CD4-positive, CD25-positive, alpha-beta regulatory T cell (primary cell): Measurements from ENCODE around the gene ANXA10. TPM values are rescaled to one million over a fixed set of nuclear protein-coding genes. Genes with fewer than 3 reads are reported as not detected.

Source experiments
- ATAC-seq, 2 donors: fragments of 150-1000 bp; cut with Tn5 transposase; one replicate each; pipeline ENCODE4 v1.10.0; 2021; ENCODE audit warnings: low read depth in 2 of 2, moderate number of reproducible peaks in 2 of 2, moderate library complexity in 1 of 2
- DNase-seq, 3 donors: peaks; one replicate each; pipeline versions ENCODE4 v3.0.0 to v3.0.0-alpha.2; 2012 to 2022; ENCODE audit warnings: mixed read lengths in 1 of 3
- H3K27ac ChIP-seq: one replicate; pipeline ENCODE4 v1.7.0; 2013; ENCODE audit warnings: mild to moderate bottlenecking, low read length; ENCODE audit not compliant: insufficient read depth, poor library complexity, severe bottlenecking
- H3K27me3 ChIP-seq: one replicate; pipeline ENCODE4 v1.7.0; 2013; ENCODE audit warnings: low read length; ENCODE audit not compliant: control insufficient read depth, insufficient read depth
- H3K36me3 ChIP-seq: one replicate; pipeline ENCODE4 v1.7.0; 2013; ENCODE audit warnings: mild to moderate bottlenecking, low read length, moderate library complexity; ENCODE audit not compliant: control insufficient read depth, insufficient read depth
- H3K4me1 ChIP-seq: 2 replicates; pipeline ENCODE4 v1.7.0; 2013; ENCODE audit warnings: mild to moderate bottlenecking, low read length; ENCODE audit not compliant: insufficient read depth, control insufficient read depth, poor library complexity, severe bottlenecking
- H3K4me3 ChIP-seq: one replicate; pipeline ENCODE4 v1.7.0; 2013; ENCODE audit warnings: low read depth, mild to moderate bottlenecking, low read length, moderate library complexity
- H3K9me3 ChIP-seq, 2 experiments: 1 replicate in 1 of 2; 2 replicates in 1 of 2; pipeline ENCODE4 v1.7.0; 2013; ENCODE audit warnings: low read length in 2 of 2, mild to moderate bottlenecking in 1 of 2, moderate library complexity in 1 of 2; ENCODE audit not compliant: control insufficient read depth in 2 of 2
- H3K27ac Mint-ChIP-seq, 3 donors: one replicate each; pipeline ENCODE4 v1.8.0; 2020 to 2022; ENCODE audit warnings: mild to moderate bottlenecking in 3 of 3, mixed read lengths in 3 of 3, moderate library complexity in 2 of 3
- H3K27me3 Mint-ChIP-seq: one replicate; pipeline ENCODE4 v1.8.0; 2022; ENCODE audit warnings: mild to moderate bottlenecking, mixed read lengths
- H3K36me3 Mint-ChIP-seq: one replicate; pipeline ENCODE4 v1.8.0; 2020; ENCODE audit warnings: mixed read lengths
- H3K4me1 Mint-ChIP-seq, 4 donors: one replicate each; pipeline ENCODE4 v1.8.0; 2020 to 2022; ENCODE audit warnings: mixed read lengths in 4 of 4, mild to moderate bottlenecking in 1 of 4
- H3K4me3 Mint-ChIP-seq, 4 donors: one replicate each; pipeline ENCODE4 v1.8.0; 2020 to 2022; ENCODE audit warnings: mild to moderate bottlenecking in 4 of 4, mixed read lengths in 4 of 4, moderate library complexity in 3 of 4
- H3K9me3 Mint-ChIP-seq, 7 donors: one replicate each; pipeline ENCODE4 v1.8.0; 2020 to 2022; ENCODE audit warnings: mixed read lengths in 7 of 7, mild to moderate bottlenecking in 3 of 7, moderate library complexity in 2 of 7
- polyA plus RNA-seq, 4 donors: library from polyadenylated mRNA; unstranded; fragments of 300-500 nt; fragmentation: Illumina TruSeq; gene quantifications; one replicate each; pipeline ENCODE4 v1.2.3, GENCODE V29; 2021
- total RNA-seq: library from RNA; stranded (reverse); gene quantifications from one replicate; pipeline ENCODE4 v1.2.3, GENCODE V29; 2022

Gene ANXA10
- total and polyA plus RNA-seq, 5 donors from 2014 or later: not detected

DNA sequence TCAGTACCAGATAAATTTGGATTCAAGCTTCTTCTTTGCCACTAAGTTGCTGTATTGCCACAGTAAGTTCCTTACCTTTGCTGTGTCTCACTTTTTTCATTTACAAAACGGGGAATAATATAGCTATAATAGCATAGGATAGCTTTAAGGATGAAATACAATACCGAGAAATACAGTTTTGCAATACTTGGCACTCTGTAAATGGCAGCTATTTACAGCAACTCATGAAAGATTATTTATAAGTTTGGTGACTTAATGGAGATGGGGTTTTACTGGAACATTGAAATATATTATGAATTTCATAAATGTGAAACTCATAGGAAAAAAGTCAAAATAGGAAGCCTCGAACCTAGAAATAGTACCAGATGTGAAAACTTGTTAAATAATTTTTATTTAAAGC is 27.6 kb downstream of the ANXA10 start:
- Histone ChIP-seq H3K4me3 (no peak overlapping the region), H3K4me1 (no peaks in the 10 kb centered on the region), H3K36me3 (no peaks in the 10 kb centered on the region), H3K9me3 (no peaks in the 10 kb centered on the region), H3K27ac (no peak overlapping the region), H3K27me3 (no peaks in the 10 kb centered on the region)
- H3K4me1 Mint-ChIP-seq: no peaks in the 10 kb centered on the region
- no peak overlapping the region for H3K27ac Mint-ChIP-seq
- DNase-seq: no peak
- H3K4me3 Mint-ChIP-seq: no peak overlapping the region
- no peaks in the 10 kb centered on the region for H3K27me3 Mint-ChIP-seq
- H3K36me3 Mint-ChIP-seq: no peaks in the 10 kb centered on the region
- no peak for ATAC-seq
- H3K9me3 Mint-ChIP-seq: peaks cover 0 to 6% (median 0%) of the 10 kb centered on the region in 7 donors

DNA sequence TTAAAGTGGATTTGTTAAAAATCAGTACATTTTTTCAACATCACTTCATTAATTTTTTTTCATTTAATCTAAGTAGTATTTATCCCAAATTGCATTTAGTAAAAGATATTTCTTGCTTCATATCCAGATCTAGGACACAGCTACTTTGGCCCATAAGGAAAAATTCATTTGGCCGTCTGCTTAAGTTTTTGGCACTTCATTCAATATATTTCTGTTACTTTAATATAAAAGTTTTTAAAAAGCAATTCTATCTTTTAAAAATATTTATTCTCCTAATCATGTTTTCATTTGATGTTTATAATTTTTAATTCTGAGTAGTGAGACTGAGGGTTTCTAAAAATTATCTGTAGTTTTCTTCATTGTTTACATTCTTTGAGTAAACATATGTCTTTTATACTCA is 28.5 kb downstream of the ANXA10 start:
- DNase-seq (no peak), ATAC-seq (no peak)
- no peaks in the 10 kb centered on the region for H3K9me3 ChIP-seq
- no peaks in the 10 kb centered on the region for H3K4me1 ChIP-seq
- no peaks in the 10 kb centered on the region for H3K27me3 ChIP-seq
- Mint-ChIP-seq H3K9me3 (peaks cover 0 to 6% (median 0%) of the 10 kb centered on the region in 7 donors), H3K27ac (no peak overlapping the region), H3K27me3 (no peaks in the 10 kb centered on the region), H3K4me3 (no peak overlapping the region), H3K4me1 (no peaks in the 10 kb centered on the region), H3K36me3 (no peaks in the 10 kb centered on the region)
- H3K27ac ChIP-seq: no peak overlapping the region
- H3K36me3 ChIP-seq: no peaks in the 10 kb centered on the region
- no peak overlapping the region for H3K4me3 ChIP-seq

DNA sequence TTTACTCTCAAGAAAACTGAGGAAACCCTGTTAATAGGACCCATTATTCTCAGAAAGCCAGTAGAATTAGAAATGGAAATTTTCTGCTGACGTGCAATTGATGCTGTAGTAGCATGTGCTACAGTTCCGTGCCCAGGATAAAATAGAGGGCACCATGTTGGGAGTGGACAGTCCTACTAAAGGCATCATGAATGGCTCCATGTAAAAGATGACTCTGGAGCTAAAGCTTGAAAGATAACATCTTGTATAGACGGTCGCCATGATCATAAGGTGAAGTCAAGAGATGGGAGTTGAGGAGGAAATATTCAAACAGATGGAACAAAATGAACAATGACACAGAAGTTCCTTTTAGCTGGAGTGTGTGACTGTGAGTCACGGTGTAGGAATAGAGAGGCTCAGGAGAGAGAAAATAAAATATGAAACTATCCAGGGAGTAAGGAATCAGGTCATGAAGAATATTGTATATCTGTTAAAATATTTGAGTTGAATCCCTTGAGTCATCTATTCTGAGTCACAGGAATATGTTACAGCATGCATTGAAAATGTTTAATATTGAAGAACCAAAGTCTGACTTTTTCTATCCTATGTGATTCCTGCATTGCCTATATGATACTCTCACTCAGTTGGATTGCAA is 31.8 kb downstream of the ANXA10 start:
- H3K4me3 ChIP-seq: no peak overlapping the region
- no peaks in the 10 kb centered on the region for H3K4me1 Mint-ChIP-seq
- no peaks in the 10 kb centered on the region for H3K36me3 ChIP-seq
- peak overlapping the region in 1 of 3 donors; percentile 9 for H3K27ac Mint-ChIP-seq
- DNase-seq: no peak
- H3K27me3 ChIP-seq: no peaks in the 10 kb centered on the region
- no peaks in the 10 kb centered on the region for H3K9me3 ChIP-seq
- H3K27ac ChIP-seq: no peak overlapping the region
- no peak for ATAC-seq
- no peak overlapping the region for H3K4me3 Mint-ChIP-seq
- no peaks in the 10 kb centered on the region for H3K36me3 Mint-ChIP-seq
- H3K27me3 Mint-ChIP-seq: no peaks in the 10 kb centered on the region
- H3K4me1 ChIP-seq: no peaks in the 10 kb centered on the region
- peaks cover 0 to 6% (median 0%) of the 10 kb centered on the region in 7 donors for H3K9me3 Mint-ChIP-seq

DNA sequence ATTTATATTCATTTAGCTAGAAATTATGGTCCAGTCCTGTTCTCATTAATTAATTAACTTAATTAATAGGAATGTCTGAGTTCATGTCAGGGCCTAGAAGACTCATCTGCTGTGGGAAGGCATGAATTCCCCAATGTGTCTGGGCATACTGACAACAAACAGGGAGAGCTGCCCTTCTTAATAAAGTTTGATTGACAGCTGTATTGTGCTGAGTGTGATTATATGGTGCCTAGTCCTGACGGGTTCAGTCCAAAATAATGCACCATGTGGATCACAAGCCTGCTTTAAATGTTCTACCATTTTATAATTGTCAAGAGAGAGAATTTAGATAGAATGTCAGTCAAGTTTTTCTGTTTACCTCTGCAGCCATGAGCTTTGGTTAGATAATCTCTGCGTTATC is 34.6 kb downstream of the ANXA10 start:
- Mint-ChIP-seq H3K4me1 (no peaks in the 10 kb centered on the region), H3K9me3 (peaks cover 0 to 5% (median 0%) of the 10 kb centered on the region in 7 donors), H3K27me3 (peaks cover 3% of the 10 kb centered on the region), H3K36me3 (no peaks in the 10 kb centered on the region), H3K4me3 (no peak overlapping the region), H3K27ac (no peak overlapping the region)
- no peaks in the 10 kb centered on the region for H3K36me3 ChIP-seq
- H3K4me1 ChIP-seq: no peaks in the 10 kb centered on the region
- H3K9me3 ChIP-seq: no peaks in the 10 kb centered on the region
- DNase-seq (no peak), ATAC-seq (no peak)
- no peaks in the 10 kb centered on the region for H3K27me3 ChIP-seq
- no peak overlapping the region for H3K4me3 ChIP-seq
- no peak overlapping the region for H3K27ac ChIP-seq

DNA sequence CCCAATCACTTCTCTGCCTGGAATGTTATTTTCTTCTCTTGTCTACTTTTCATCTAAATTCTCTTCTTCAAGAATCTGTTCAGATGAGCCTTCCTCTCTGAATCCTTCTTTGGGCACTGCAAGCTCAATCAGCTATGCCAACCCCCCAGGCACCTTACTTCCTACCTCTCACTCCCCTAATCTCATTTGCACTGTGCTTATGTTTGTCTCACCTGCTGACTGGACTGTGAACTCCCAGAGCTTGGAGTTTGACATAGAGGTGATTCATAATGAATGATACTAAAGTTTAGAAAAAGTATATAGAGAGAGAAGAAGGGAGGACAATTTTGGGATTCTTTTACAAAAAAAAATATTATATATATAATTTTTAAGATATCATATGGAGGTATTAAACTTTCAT is 36.3 kb downstream of the ANXA10 start:
- no peak for DNase-seq
- Histone ChIP-seq H3K4me1 (no peaks in the 10 kb centered on the region), H3K9me3 (no peaks in the 10 kb centered on the region), H3K36me3 (no peaks in the 10 kb centered on the region), H3K4me3 (no peak overlapping the region), H3K27ac (no peak overlapping the region), H3K27me3 (no peaks in the 10 kb centered on the region)
- Mint-ChIP-seq H3K4me1 (no peaks in the 10 kb centered on the region), H3K27me3 (peaks cover 6% of the 10 kb centered on the region), H3K27ac (no peak overlapping the region), H3K4me3 (no peak overlapping the region), H3K36me3 (no peaks in the 10 kb centered on the region), H3K9me3 (peaks cover 0 to 1% (median 0%) of the 10 kb centered on the region in 7 donors)
- no peak for ATAC-seq

DNA sequence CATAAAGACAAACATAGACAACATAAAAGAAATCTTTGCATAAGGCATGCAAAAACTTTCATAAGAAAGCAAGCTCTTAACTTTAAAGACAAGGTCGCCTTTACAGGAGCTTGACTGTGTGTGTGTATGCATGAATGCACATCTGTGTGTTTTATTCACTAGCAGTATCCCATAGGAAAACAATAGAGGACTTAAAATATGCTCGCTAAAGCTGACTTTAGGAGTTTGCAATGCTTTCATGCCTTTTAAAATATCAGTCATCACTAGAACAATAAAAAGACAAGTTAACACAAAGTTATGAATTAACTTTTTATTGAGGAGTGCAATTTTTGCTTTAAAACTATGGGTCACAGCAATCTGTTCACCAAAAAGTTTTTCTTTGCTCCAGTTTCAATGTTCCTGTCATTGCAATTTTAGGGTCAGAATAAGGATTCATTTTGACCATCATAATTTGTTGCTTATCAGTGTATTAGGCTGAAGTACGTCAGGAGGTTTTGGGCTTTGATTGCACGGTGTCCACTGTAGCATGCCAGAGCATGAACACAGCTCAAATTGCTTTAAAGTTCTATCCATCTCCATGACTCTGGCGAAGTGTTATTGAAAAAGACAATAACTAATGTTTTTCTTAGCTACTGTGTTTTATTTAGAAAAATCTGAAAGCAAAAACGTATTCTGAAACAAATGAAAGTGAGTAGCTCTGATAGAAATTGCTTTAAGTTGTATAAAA is 36.9 kb downstream of the ANXA10 start:
- H3K4me3 Mint-ChIP-seq: no peak overlapping the region
- no peak overlapping the region for H3K4me3 ChIP-seq
- H3K36me3 Mint-ChIP-seq: no peaks in the 10 kb centered on the region
- H3K27ac Mint-ChIP-seq: no peak overlapping the region
- DNase-seq (no peak), ATAC-seq (no peak)
- no peaks in the 10 kb centered on the region for H3K9me3 Mint-ChIP-seq
- no peaks in the 10 kb centered on the region for H3K4me1 ChIP-seq
- peaks cover 6% of the 10 kb centered on the region for H3K27me3 Mint-ChIP-seq
- no peaks in the 10 kb centered on the region for H3K36me3 ChIP-seq
- no peaks in the 10 kb centered on the region for H3K9me3 ChIP-seq
- H3K27me3 ChIP-seq: no peaks in the 10 kb centered on the region
- no peak overlapping the region for H3K27ac ChIP-seq
- H3K4me1 Mint-ChIP-seq: no peaks in the 10 kb centered on the region

DNA sequence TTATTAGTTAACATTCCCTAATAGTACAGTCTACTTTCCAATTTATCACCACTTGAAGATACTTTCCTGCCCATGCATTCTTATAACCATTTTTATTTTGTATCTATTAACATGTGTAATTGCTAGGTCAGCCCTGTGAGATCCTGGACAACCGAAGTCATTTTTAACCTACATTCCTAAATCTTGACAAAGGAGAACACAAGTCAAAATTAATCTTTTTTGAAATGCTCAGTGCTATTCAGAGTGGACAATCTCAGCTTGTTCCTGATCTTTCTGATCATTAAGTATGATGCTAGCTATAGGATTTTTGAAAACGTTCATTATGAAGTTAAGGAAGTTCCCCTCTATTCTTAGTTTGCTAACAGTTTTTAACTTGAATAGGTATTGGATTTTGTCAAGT is 37.5 kb downstream of the ANXA10 start:
- no peak for DNase-seq
- Histone ChIP-seq H3K4me1 (no peaks in the 10 kb centered on the region), H3K4me3 (no peak overlapping the region), H3K36me3 (no peaks in the 10 kb centered on the region), H3K9me3 (no peaks in the 10 kb centered on the region), H3K27me3 (no peaks in the 10 kb centered on the region), H3K27ac (no peak overlapping the region)
- Mint-ChIP-seq H3K27me3 (peaks cover 6% of the 10 kb centered on the region), H3K4me1 (no peaks in the 10 kb centered on the region), H3K4me3 (no peak overlapping the region), H3K27ac (no peak overlapping the region), H3K9me3 (peaks cover 0 to 2% (median 0%) of the 10 kb centered on the region in 7 donors), H3K36me3 (no peaks in the 10 kb centered on the region)
- no peak for ATAC-seq

DNA sequence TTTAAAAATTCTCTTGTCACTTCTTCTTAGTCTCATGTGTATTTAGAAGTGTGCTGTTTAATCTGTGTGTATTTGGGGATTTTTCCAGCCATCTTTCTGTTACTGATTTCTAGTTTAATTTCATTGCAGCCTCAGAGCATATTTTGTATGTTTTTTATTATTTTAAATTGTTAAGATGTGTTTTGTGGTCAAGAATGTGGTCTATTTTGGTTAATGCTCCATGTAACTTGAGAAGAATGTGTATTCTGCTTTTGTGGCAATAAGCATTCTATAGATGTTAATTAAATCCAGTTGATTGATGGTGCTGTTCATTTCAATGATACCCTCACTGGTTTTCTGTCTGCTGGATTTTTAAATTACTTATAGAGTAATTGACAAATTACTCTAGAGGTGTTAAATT is 38.9 kb downstream of the ANXA10 start:
- ATAC-seq (no peak), DNase-seq (no peak)
- H3K27ac Mint-ChIP-seq: no peak overlapping the region
- no peaks in the 10 kb centered on the region for H3K9me3 ChIP-seq
- H3K27me3 ChIP-seq: no peaks in the 10 kb centered on the region
- no peaks in the 10 kb centered on the region for H3K4me1 Mint-ChIP-seq
- no peak overlapping the region for H3K4me3 ChIP-seq
- H3K4me3 Mint-ChIP-seq: no peak overlapping the region
- no peaks in the 10 kb centered on the region for H3K4me1 ChIP-seq
- H3K36me3 ChIP-seq: no peaks in the 10 kb centered on the region
- H3K27me3 Mint-ChIP-seq: peaks cover 6% of the 10 kb centered on the region
- no peaks in the 10 kb centered on the region for H3K36me3 Mint-ChIP-seq
- peaks cover 0 to 4% (median 0%) of the 10 kb centered on the region in 7 donors for H3K9me3 Mint-ChIP-seq
- no peak overlapping the region for H3K27ac ChIP-seq
